Vagina (tissue), 2 donors: Measurements from ENCODE around the gene SGCD. TPM values are rescaled to one million over a fixed set of nuclear protein-coding genes. Genes with fewer than 3 reads are reported as not detected.

Source experiments
- DNase-seq, 2 donors: peaks; one replicate each; pipeline ENCODE4 v3.0.0-alpha.2; 2017; ENCODE audit errors: extremely low spot score in 2 of 2
- H3K27ac ChIP-seq: fragments of 200-600 bp; sonication (generic); one replicate; pipeline ENCODE4 v1.5.1; 2019
- H3K27me3 ChIP-seq: fragments of 200-600 bp; sonication (generic); one replicate; pipeline ENCODE4 v1.5.1; 2019
- H3K36me3 ChIP-seq, 2 donors: fragments of 200-600 bp; sonication (generic); one replicate each; pipeline ENCODE4 v1.5.1; 2017 to 2019
- H3K4me1 ChIP-seq: fragments of 200-600 bp; sonication (generic); one replicate; pipeline ENCODE4 v1.5.1; 2019
- H3K4me3 ChIP-seq, 2 donors: fragments of 200-600 bp; sonication (generic); 1 replicate in 1 of 2; 2 replicates in 1 of 2; pipeline ENCODE4 v1.5.1; 2016 to 2019
- H3K9me3 ChIP-seq: fragments of 200-600 bp; sonication (generic); one replicate; pipeline ENCODE4 v1.5.1; 2019
- CTCF ChIP-seq, 3 experiments: fragments of 450-650 bp in 2 of 3; fragments of 200-600 bp in 1 of 3; sonication (generic) in 1 of 3; IDR thresholded peaks; one replicate each; pipeline ENCODE4 v1.5.1; 2017 to 2019; ENCODE audit warnings: antibody characterized with exemption in 3 of 3, mild to moderate bottlenecking in 2 of 3, moderate library complexity in 2 of 3
- POLR2A ChIP-seq, 2 donors: fragments of 450-650 bp; IDR thresholded peaks; one replicate each; pipeline ENCODE4 v1.6.1; 2017; ENCODE audit warnings: antibody characterized with exemption in 2 of 2, mild to moderate bottlenecking in 2 of 2, moderate library complexity in 2 of 2
- POLR2AphosphoS5 ChIP-seq, 2 donors: sonication (generic); formaldehyde crosslinking; IDR thresholded peaks; one replicate each; pipeline ENCODE4 v1.9.0; 2017; ENCODE audit warnings: antibody characterized with exemption in 2 of 2, mild to moderate bottlenecking in 2 of 2, low read depth in 1 of 2; ENCODE audit not compliant: insufficient read depth in 1 of 2
- intact Hi-C: fragments of 100-400 bp; cut with DNase I; formaldehyde crosslinking; loops from one replicate; pipeline ENCODE4 v1.15.1; 2023
- total RNA-seq: library from RNA; depleted of rRNA; stranded (reverse); fragments of >200 nt; gene quantifications from one replicate; pipeline ENCODE4 v1.2.3, GENCODE V29; 2016

Gene SGCD
- total RNA-seq, 1 donor from 2014 or later = 6.9 TPM

- TF ChIP-seq POLR2AphosphoS5 (IDR thresholded peaks at IDR 0.05; ENCODE audit: insufficient read depth in 1 of 2, low read depth in 1 of 2) (no peak), CTCF (IDR thresholded peaks at IDR 0.05) (no peak), POLR2A (IDR thresholded peaks at IDR 0.05) (no peak)
- Histone ChIP-seq H3K4me3 (no peak overlapping the region), H3K27ac (no peak overlapping the region), H3K27me3 (no peaks in the 10 kb centered on the region), H3K4me1 (no peaks in the 10 kb centered on the region), H3K36me3 (no peaks in the 10 kb centered on the region), H3K9me3 (no peaks in the 10 kb centered on the region)
- intact Hi-C loops = no loop called here
- DNase-seq = no peak
Observed at GRCh38 chr5:156498226-156498980, 171.4 kb downstream of the SGCD start.

- DNase-seq = no peak
- Histone ChIP-seq H3K27ac (no peak overlapping the region), H3K9me3 (no peaks in the 10 kb centered on the region), H3K27me3 (no peaks in the 10 kb centered on the region), H3K36me3 (no peaks in the 10 kb centered on the region), H3K4me3 (no peak overlapping the region), H3K4me1 (no peaks in the 10 kb centered on the region)
- no peak for TF ChIP-seq POLR2A (IDR thresholded peaks at IDR 0.05)
- no peak for TF ChIP-seq CTCF (IDR thresholded peaks at IDR 0.05)
- no peak for TF ChIP-seq POLR2AphosphoS5 (IDR thresholded peaks at IDR 0.05; ENCODE audit: insufficient read depth in 1 of 2, low read depth in 1 of 2)
- intact Hi-C loops = no loop called here
Observed at GRCh38 chr5:156500755-156501154, 173.8 kb downstream of the SGCD start.

GRCh38 chr5:156505101-156505500, 178.1 kb downstream of the SGCD start:
- Histone ChIP-seq H3K36me3 (no peaks in the 10 kb centered on the region), H3K4me3 (no peak overlapping the region), H3K27ac (no peak overlapping the region), H3K27me3 (no peaks in the 10 kb centered on the region), H3K9me3 (no peaks in the 10 kb centered on the region), H3K4me1 (no peaks in the 10 kb centered on the region)
- TF ChIP-seq POLR2AphosphoS5 (IDR thresholded peaks at IDR 0.05; ENCODE audit: insufficient read depth in 1 of 2, low read depth in 1 of 2) (no peak), CTCF (IDR thresholded peaks at IDR 0.05) (no peak), POLR2A (IDR thresholded peaks at IDR 0.05) (no peak)
- intact Hi-C loops = no loop called here
- DNase-seq = no peak

- H3K4me3 ChIP-seq = no peak overlapping the region
- DNase-seq = no peak
- no peaks in the 10 kb centered on the region for H3K27me3 ChIP-seq
- no peak overlapping the region for H3K27ac ChIP-seq
- intact Hi-C loops = no loop called here
- no peak for TF ChIP-seq CTCF (IDR thresholded peaks at IDR 0.05)
- TF ChIP-seq POLR2A (IDR thresholded peaks at IDR 0.05) = no peak
- H3K9me3 ChIP-seq = no peaks in the 10 kb centered on the region
- H3K4me1 ChIP-seq = no peaks in the 10 kb centered on the region
- H3K36me3 ChIP-seq = no peaks in the 10 kb centered on the region
Observed at GRCh38 chr5:156513123-156513815, 186.3 kb downstream of the SGCD start.

- no peak for DNase-seq
- TF ChIP-seq CTCF (IDR thresholded peaks at IDR 0.05) = no peak
- TF ChIP-seq POLR2A (IDR thresholded peaks at IDR 0.05) = no peak
- TF ChIP-seq POLR2AphosphoS5 (IDR thresholded peaks at IDR 0.05; ENCODE audit: insufficient read depth in 1 of 2, low read depth in 1 of 2) = no peak
- H3K27me3 ChIP-seq = no peaks in the 10 kb centered on the region
- intact Hi-C loops = no loop called here
- no peaks in the 10 kb centered on the region for H3K4me1 ChIP-seq
- no peak overlapping the region for H3K27ac ChIP-seq
- H3K4me3 ChIP-seq = no peak overlapping the region
- H3K36me3 ChIP-seq = no peaks in the 10 kb centered on the region
- H3K9me3 ChIP-seq = no peaks in the 10 kb centered on the region
Observed at GRCh38 chr5:156515121-156515520, 188.2 kb downstream of the SGCD start.
